H1 (cell line): ENCODE results near the gene AFF2. TPM values are rescaled to one million over a fixed set of nuclear protein-coding genes. Genes with fewer than 3 reads are reported as not detected.

Source experiments
- ASH2L ChIP-seq: fragments of 200-600, 300-600 bp; sonication (generic); IDR thresholded peaks from one replicate; pipeline ENCODE4 v1.7.1; 2017; ENCODE audit warnings: low read length
- BRCA1 ChIP-seq: IDR thresholded peaks from 2 replicates; pipeline ENCODE4 v1.6.1; 2012; ENCODE audit warnings: low read depth, low read length, improper control_type of control experiment
- CHD7 ChIP-seq: fragments of 300-600 bp; sonication (generic); IDR thresholded peaks from 2 replicates; pipeline ENCODE4 v1.7.1; 2012; ENCODE audit warnings: low read length, moderate library complexity, mild to moderate bottlenecking, inconsistent platforms; ENCODE audit not compliant: insufficient replicate concordance
- EGR1 ChIP-seq: IDR thresholded peaks from 2 replicates; pipeline ENCODE4 v1.6.1; 2011; ENCODE audit warnings: low read depth, low read length, borderline replicate concordance
- EP300 ChIP-seq, 2 experiments: IDR thresholded peaks; 1 replicate in 1 of 2; 2 replicates in 1 of 2; pipeline ENCODE4 v1.6.1; 2011 to 2012; ENCODE audit warnings: low read depth in 2 of 2, low read length in 2 of 2, mild to moderate bottlenecking in 2 of 2, borderline replicate concordance in 1 of 2, inconsistent platforms in 1 of 2, moderate library complexity in 1 of 2
- KDM1A ChIP-seq: fragments of 200-600, 300-600 bp; sonication (generic); IDR thresholded peaks from 2 replicates; pipeline ENCODE4 v1.7.1; 2016; ENCODE audit warnings: mild to moderate bottlenecking, low read length, borderline replicate concordance
- POLR2A ChIP-seq, 2 experiments: IDR thresholded peaks; 1 replicate in 1 of 2; 2 replicates in 1 of 2; pipeline ENCODE4 v1.6.1; 2011; ENCODE audit warnings: low read depth in 2 of 2, low read length in 2 of 2, mild to moderate bottlenecking in 2 of 2; ENCODE audit errors: control extremely low read depth in 1 of 2
- RBBP5 ChIP-seq: IDR thresholded peaks from 2 replicates; pipeline ENCODE4 v1.7.1; 2012; ENCODE audit warnings: low read depth, mild to moderate bottlenecking, inconsistent platforms, low read length, moderate library complexity, borderline replicate concordance
- RFX5 ChIP-seq: IDR thresholded peaks from 2 replicates; pipeline ENCODE4 v1.6.1; 2011; ENCODE audit warnings: low read depth, low read length, improper control_type of control experiment, borderline replicate concordance
- SP4 ChIP-seq: IDR thresholded peaks from 2 replicates; pipeline ENCODE4 v1.6.1; 2012; ENCODE audit warnings: low read length, inconsistent platforms
- SUZ12 ChIP-seq: fragments of 200-600 bp; sonication (generic); IDR thresholded peaks from 2 replicates; pipeline ENCODE4 v1.6.1; 2012; ENCODE audit warnings: mild to moderate bottlenecking, inconsistent platforms, low read length, moderate library complexity, mixed read lengths
- TEAD4 ChIP-seq: IDR thresholded peaks from 2 replicates; pipeline ENCODE4 v1.6.1; 2012; ENCODE audit warnings: low read depth, low read length, inconsistent platforms, mixed read lengths
- polyA plus RNA-seq, 7 experiments: library from polyadenylated mRNA; depleted of rRNA in 3 of 7; stranded (reverse) in 5 of 7; unstranded in 2 of 7; fragments of >200 nt in 5 of 7; fragments of 200-250 nt in 2 of 7; gene quantifications; 1 replicate in 5 of 7; 2 replicates in 1 of 7; 4 replicates in 1 of 7; pipeline versions ENCODE4 v1.2.1 to v1.2.3, GENCODE V29; 2011 to 2013; ENCODE audit warnings: missing spikeins in 2 of 7, mixed read lengths in 2 of 7
- total RNA-seq: library from RNA; stranded (reverse); fragmentation: NEBNext Ultra II Directional; extraction: Animal tissue kit (Norgen Biotek cat#: 25700); gene quantifications from 2 replicates; pipeline ENCODE4 v1.2.1, GENCODE V29; 2021

The AFF2 gene
- total and polyA plus RNA-seq, 2 of the 8 experiments (the other 6 are each of a cell fraction or from before 2014, with no cell fraction given), result 2.0 to 7.3 TPM

DNA sequence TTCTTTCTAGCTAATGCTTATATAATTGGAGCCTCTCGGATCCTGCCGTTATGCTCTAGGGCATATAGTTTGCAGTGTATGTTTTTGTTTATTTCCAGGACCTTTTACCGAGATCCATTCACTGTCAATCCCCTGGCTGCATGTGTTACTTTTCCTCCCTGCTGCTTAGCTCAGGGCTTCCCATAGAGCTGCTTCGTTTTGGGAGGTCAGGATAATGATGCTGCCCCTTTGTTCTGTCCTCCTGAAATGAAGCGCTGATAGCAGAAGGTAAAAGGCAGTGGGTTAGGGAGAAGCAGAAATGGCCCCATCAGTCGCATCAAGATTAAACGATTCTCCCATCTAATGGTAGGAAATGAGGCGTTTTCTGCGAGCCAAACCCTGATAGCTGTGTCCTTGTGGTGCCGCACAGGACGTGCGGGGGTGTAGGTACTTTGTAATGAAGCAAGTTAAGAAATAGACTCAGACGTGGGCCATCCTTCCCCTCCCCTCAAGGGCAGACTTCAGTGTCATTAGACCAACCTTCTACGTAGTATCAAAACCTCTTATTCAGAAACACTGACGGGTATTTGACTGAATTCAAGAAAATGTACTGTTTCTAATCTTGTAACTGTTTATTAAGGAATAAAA, 37.3 kb downstream of the AFF2 start (continued):
- TF ChIP-seq CHD7, result no peak
- TF ChIP-seq BRCA1, result no peak
- TF ChIP-seq SP4, result no peak
- TF ChIP-seq ASH2L, result no peak
- no peak for TF ChIP-seq EP300 (IDR thresholded peaks at IDR 0.05; ENCODE audit: borderline replicate concordance in 1 of 2, low read depth in 2 of 2, low read length in 2 of 2)
- TF ChIP-seq RFX5, result no peak
- no peak for TF ChIP-seq SUZ12
- no peak for TF ChIP-seq POLR2A (IDR thresholded peaks at IDR 0.05; ENCODE audit: control extremely low read depth in 1 of 2, low read depth in 2 of 2, low read length in 2 of 2)
- no peak for TF ChIP-seq RBBP5
- TF ChIP-seq KDM1A, result no peak
- no peak for TF ChIP-seq TEAD4
- TF ChIP-seq EGR1, result no peak
- TF ChIP-seq, all 59 proteins: peak for 0
